HG03342 (cell line): ENCODE data around the gene ZNF384.

Experiments used
- ATAC-seq: cut with Tn5 transposase; IDR thresholded peaks from one replicate; pipeline ENCODE4 v1.9.1; 2021; ENCODE audit warnings: mild to moderate bottlenecking, moderate library complexity; ENCODE audit not compliant: unreplicated experiment

The ZNF384 gene

GRCh38 chr12:6699989-6700645 is 10.9 kb upstream of the ZNF384 start:
- ATAC-seq: no peak

- ATAC-seq: no peak
These were observed 10.2 kb upstream of the ZNF384 start for GRCh38 chr12:6699259-6699988.

GRCh38 chr12:6698352-6699046 is 9.3 kb upstream of the ZNF384 start:
- ATAC-seq: no peak

- no peak for ATAC-seq
These were observed 8.6 kb upstream of the ZNF384 start for GRCh38 chr12:6697584-6698351.

- ATAC-seq: no peak
These were observed 7.8 kb upstream of the ZNF384 start for GRCh38 chr12:6696690-6697583.

GRCh38 chr12:6695313-6696045 is 6.3 kb upstream of the ZNF384 start:
- no peak for ATAC-seq

- no peak for ATAC-seq
These were observed 5.5 kb upstream of the ZNF384 start for GRCh38 chr12:6694701-6695100.

GRCh38 chr12:6693832-6694355 is 4.7 kb upstream of the ZNF384 start:
- ATAC-seq: no peak

GRCh38 chr12:6692888-6693287 is 3.7 kb upstream of the ZNF384 start:
- no peak for ATAC-seq

GRCh38 chr12:6691473-6691872 is 2.3 kb upstream of the ZNF384 start:
- no peak for ATAC-seq

- ATAC-seq: no peak
These were observed 604 bp downstream of the ZNF384 start for GRCh38 chr12:6688543-6688998.

GRCh38 chr12:6685814-6686213 is 3.4 kb downstream of the ZNF384 start:
- no peak for ATAC-seq

GRCh38 chr12:6684609-6685008 is 4.6 kb downstream of the ZNF384 start:
- no peak for ATAC-seq

GRCh38 chr12:6676962-6677361 is 12.2 kb downstream of the ZNF384 start:
- no peak for ATAC-seq

GRCh38 chr12:6672143-6672542 is 17.0 kb downstream of the ZNF384 start:
- ATAC-seq: no peak

- ATAC-seq: no peak
These were observed 21.5 kb downstream of the ZNF384 start for GRCh38 chr12:6667559-6668210.

GRCh38 chr12:6666211-6666610 is 23.0 kb downstream of the ZNF384 start:
- no peak for ATAC-seq

- no peak for ATAC-seq
These were observed 24.3 kb downstream of the ZNF384 start for GRCh38 chr12:6664902-6665301.
